HepG2 (cell line): ENCODE results near the gene JPH3. TPM values are rescaled to one million over a fixed set of nuclear protein-coding genes. Genes with fewer than 3 reads are reported as not detected.

Experiments
- ATAC-seq: fragments of 200-7000 bp; cut with Tn5 transposase; 3 replicates; pipeline ENCODE4 v1.9.1; 2020; ENCODE audit warnings: mild to moderate bottlenecking, moderate library complexity
- BruUV-seq: library from RNA; stranded (reverse); fragments of 400-500 nt; replicated peaks from 2 replicates; lab custom pipeline; 2021; lab: Mats Ljungman, UMichigan
- CTCF ChIA-PET: fragments of 300-600 bp; formaldehyde crosslinking; extraction: SDS; loops from one replicate; lab custom pipeline; 2021; ENCODE audit warnings: low total read pairs, inconsistent platforms, low intra/inter-chr PET ratio; lab: Yijun Ruan, JAX
- POLR2A ChIA-PET: fragments of 350-600 bp; sonication (Branson Sonifier 250); formaldehyde crosslinking; loops from one replicate; lab custom pipeline; 2020; ENCODE audit warnings: antibody characterized with exemption, inconsistent platforms; lab: Yijun Ruan, JAX
- DNase-seq: peaks from one replicate; pipeline ENCODE4 v3.0.0-alpha.2; 2015; ENCODE audit warnings: low spot score
- FAIRE-seq: peaks from 3 replicates; lab custom pipeline; 2011; peaks lifted over from hg19 to GRCh38; lab: Jason Lieb, UNC
- H2AFZ ChIP-seq: one replicate; pipeline ENCODE4 v1.6.1; 2011; ENCODE audit warnings: low read length, inconsistent platforms
- H3K27ac ChIP-seq: fragments of 300-600 bp; 3 replicates; pipeline ENCODE4 v1.8.0; 2011; ENCODE audit warnings: mixed run types, mild to moderate bottlenecking, mixed read lengths, low read length, inconsistent platforms; ENCODE audit not compliant: insufficient read depth; ENCODE audit errors: extremely low read length
- H3K27me3 ChIP-seq, 2 experiments: fragments of 200-600 bp in 1 of 2; 2 replicates in 1 of 2; 3 replicates in 1 of 2; pipeline versions ENCODE4 v1.6.0 to v1.8.0; 2011; ENCODE audit warnings: low read length in 2 of 2, mild to moderate bottlenecking in 2 of 2, moderate library complexity in 2 of 2, inconsistent platforms in 1 of 2; ENCODE audit not compliant: insufficient read depth in 2 of 2, control insufficient read depth in 1 of 2
- H3K36me3 ChIP-seq, 2 experiments: fragments of 200-600 bp in 1 of 2; replicated peaks in 1 of 2; 2 replicates in 1 of 2; 3 replicates in 1 of 2; pipeline versions ENCODE4 v1.5.1 to v1.8.0; 2011; ENCODE audit warnings: low read length in 2 of 2, inconsistent platforms in 1 of 2; ENCODE audit not compliant: insufficient read depth in 2 of 2, control insufficient read depth in 1 of 2
- H3K4me1 ChIP-seq: 2 replicates; pipeline ENCODE4 v1.5.1; 2012; ENCODE audit warnings: low read length, inconsistent platforms; ENCODE audit not compliant: insufficient read depth
- H3K4me2 ChIP-seq: 2 replicates; pipeline ENCODE4 v1.6.0; 2011; ENCODE audit warnings: low read depth, low read length, inconsistent platforms
- H3K4me3 ChIP-seq, 3 experiments: fragments of 200-600 bp in 1 of 3; sonication (generic), shearing (Covaris generic) in 1 of 3; replicated peaks in 1 of 3; 2 replicates each; pipeline ENCODE4 v1.5.1; 2011 to 2016; ENCODE audit warnings: low read length in 3 of 3, inconsistent platforms in 2 of 3, low read depth in 2 of 3, mild to moderate bottlenecking in 2 of 3, control low read depth in 1 of 3, mixed read lengths in 1 of 3; ENCODE audit not compliant: insufficient read depth in 1 of 3
- H3K79me2 ChIP-seq: one replicate; pipeline ENCODE4 v1.6.1; 2011; ENCODE audit warnings: low read length, inconsistent platforms; ENCODE audit not compliant: insufficient read depth
- H3K9ac ChIP-seq: 2 replicates; pipeline ENCODE4 v1.6.0; 2011; ENCODE audit warnings: mild to moderate bottlenecking, low read depth, low read length, inconsistent platforms; ENCODE audit not compliant: insufficient read depth
- H3K9me3 ChIP-seq: 2 replicates; pipeline ENCODE4 v1.5.1; 2012; ENCODE audit warnings: mild to moderate bottlenecking, low read length
- H4K20me1 ChIP-seq: 2 replicates; pipeline ENCODE4 v1.6.0; 2011; ENCODE audit warnings: inconsistent platforms, mild to moderate bottlenecking, low read length, moderate library complexity; ENCODE audit not compliant: insufficient read depth
- ATF7-NPFF ChIP-seq: sonication (generic); formaldehyde crosslinking; IDR thresholded peaks from 2 replicates; pipeline ENCODE4 v1.8.1; 2023; ENCODE audit warnings: mild to moderate bottlenecking, low read depth, missing genetic modification reagents, moderate library complexity
- CTCF ChIP-seq: sonication (generic); formaldehyde crosslinking; IDR thresholded peaks from 2 replicates; pipeline ENCODE4 v1.5.0; 2020; ENCODE audit warnings: mild to moderate bottlenecking, missing genetic modification reagents, moderate library complexity
- RERE ChIP-seq: IDR thresholded peaks from 2 replicates; pipeline ENCODE4 v1.6.1; 2016; ENCODE audit warnings: low read depth, missing genetic modification reagents, missing compliant biosample characterization
- SMARCC2 ChIP-seq: fragments of 450-650 bp; IDR thresholded peaks from 2 replicates; pipeline ENCODE4 v1.6.1; 2017; ENCODE audit warnings: antibody characterized with exemption, mild to moderate bottlenecking
- SRF ChIP-seq: IDR thresholded peaks from 2 replicates; pipeline ENCODE4 v1.6.1; 2011; ENCODE audit warnings: mild to moderate bottlenecking, low read depth, low read length, moderate library complexity
- TEAD3 ChIP-seq: optimal IDR thresholded peaks from 2 replicates; pipeline ENCODE3; 2016; ENCODE audit warnings: borderline replicate concordance
- USF2 ChIP-seq, 2 experiments: sonication (generic) in 1 of 2; formaldehyde crosslinking in 1 of 2; IDR thresholded peaks; 2 replicates each; pipeline versions ENCODE4 v1.5.1 to v1.6.1; 2011 to 2020; ENCODE audit warnings: borderline replicate concordance in 1 of 2, low read depth in 1 of 2, low read length in 1 of 2, mild to moderate bottlenecking in 1 of 2, missing genetic modification reagents in 1 of 2, moderate library complexity in 1 of 2
- ZBTB33 ChIP-seq: sonication (generic); formaldehyde crosslinking; IDR thresholded peaks from 2 replicates; pipeline ENCODE4 v1.4.0; 2020; ENCODE audit warnings: missing genetic modification reagents
- WGBS: methylation state at CpG from one replicate; pipeline ENCODE4 v1.1.6; 2017; ENCODE audit warnings: low lambda C conversion rate; 5-methylcytosine and 5-hydroxymethylcytosine counted together
- in situ Hi-C: cut with HindIII; loops from 2 replicates; pipeline ENCODE4 v1.10.0; 2017; ENCODE audit warnings: low pct_unique_long_range_greater_than_20kb; ENCODE audit not compliant: extremely low pct_ligation_motif_present
- intact Hi-C: fragments of 100-400 bp; cut with micrococcal nuclease; formaldehyde crosslinking; loops from one replicate; pipeline ENCODE4 v1.10.0; 2022; ENCODE audit not compliant: unreplicated experiment
- polyA plus RNA-seq, 8 experiments: library from polyadenylated mRNA; depleted of rRNA in 3 of 8; stranded (reverse) in 7 of 8; unstranded in 1 of 8; fragments of >200 nt; fragmentation: Illumina TruSeq in 4 of 8; extraction: Trizol in 4 of 8; gene quantifications; 2 replicates each; pipeline versions ENCODE4 v1.2.1 to v1.2.3, GENCODE V29; 2011 to 2016; ENCODE audit warnings: low read depth in 4 of 8, missing spikeins in 1 of 8, mixed read lengths in 1 of 8; ENCODE audit not compliant: insufficient read depth in 1 of 8
- total RNA-seq, 5 experiments: library from RNA; depleted of rRNA; stranded (reverse); fragments of >200 nt; fragmentation: Illumina TruSeq; extraction: Trizol; gene quantifications; 2 replicates each; pipeline ENCODE4 v1.2.3, GENCODE V29; 2016; ENCODE audit warnings: low read depth in 1 of 5

Gene JPH3
- total and polyA plus RNA-seq, 2 of the 13 experiments (the other 11 are each of a cell fraction or from before 2014, with no cell fraction given), result not detected

GRCh38 chr16:87706278-87707000 lies 104.1 kb downstream of the JPH3 start (continued):
- TF ChIP-seq RERE (CRISPR knock-in tag), result peak; percentile 64; the same call in 1 of the 2 replicates
- TF ChIP-seq ATF7-NPFF, result no peak
- no peak for TF ChIP-seq SMARCC2

- CTCF ChIA-PET, result no interaction called here
- no peak overlapping the region for H3K4me3 ChIP-seq
- no peaks in the 10 kb centered on the region for H3K79me2 ChIP-seq
- intact Hi-C loops (no loop called here), in situ Hi-C loops (no loop called here)
- DNase-seq (no peak), FAIRE-seq (no peak), ATAC-seq (peak; percentile 13; the same call in 2 of the 3 replicates)
- H3K9ac ChIP-seq, result no peak overlapping the region
- no peak overlapping the region for H2AFZ ChIP-seq
- peaks cover 38 to 54% of the 10 kb centered on the region in 2 experiments for H3K36me3 ChIP-seq
- peaks cover 20% of the 10 kb centered on the region for H4K20me1 ChIP-seq
- POLR2A ChIA-PET, result interaction anchor here (0.5 to 2.0 kb wide), 2 partner anchors 59 to 197 kb away, joined by 3 to 9 read pairs; partner anchors contain the start of gene KLHDC4
- no TSS peak for BruUV-seq
- H3K27ac ChIP-seq, result no peak overlapping the region
- WGBS, result 94% methylated on average over 13 of the region's 17 CpGs
- H3K27me3 ChIP-seq, result no peaks in the 10 kb centered on the region
- no peaks in the 10 kb centered on the region for H3K9me3 ChIP-seq
- no peak overlapping the region for H3K4me2 ChIP-seq
- peaks cover 20% of the 10 kb centered on the region for H3K4me1 ChIP-seq
- TF ChIP-seq ZBTB33 (CRISPR knock-in tag) (peak; percentile 98), CTCF (CRISPR knock-in tag) (peak; percentile 43; the same call in 1 of the 2 replicates), TEAD3 (CRISPR knock-in tag) (peak; percentile 18), SRF (no peak), USF2 (IDR thresholded peaks at IDR 0.05; ENCODE audit: low read depth, low read length) (no peak), USF2 (CRISPR knock-in tag; IDR thresholded peaks at IDR 0.05; ENCODE audit: borderline replicate concordance) (no peak)
Measured at GRCh38 chr16:87707097-87707496, 104.8 kb downstream of the JPH3 start.
